ENCODE results near the gene TPP2.

Gene TPP2

DNA sequence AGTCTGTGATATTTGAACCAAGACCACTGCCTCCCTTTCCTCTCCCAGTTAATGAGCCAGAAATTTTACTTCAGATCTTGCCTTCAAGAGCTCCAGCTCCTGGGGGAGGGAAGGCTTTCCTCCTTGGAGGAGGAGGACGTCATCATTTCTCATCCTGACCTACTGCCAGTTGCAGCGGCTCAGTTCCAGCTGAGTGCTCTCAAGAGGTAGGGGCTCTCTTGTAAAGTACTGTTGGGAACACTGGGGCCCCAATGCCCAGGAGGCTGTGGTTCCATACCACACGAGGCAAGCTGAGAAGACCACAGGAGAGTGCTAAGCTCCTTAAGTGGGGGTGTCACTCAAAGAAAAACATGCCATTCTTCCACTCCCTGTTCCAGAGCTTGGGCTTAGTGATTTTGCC, 61.9 kb downstream of the TPP2 start:
- DNase-seq: no peak

- DNase-seq: no peak
Observed at GRCh38 chr13:102659168-102659713, 62.5 kb downstream of the TPP2 start.

- no peak for DNase-seq
Observed at GRCh38 chr13:102667023-102667422, 70.2 kb downstream of the TPP2 start.

GRCh38 chr13:102667911-102668310, 71.1 kb downstream of the TPP2 start:
- no peak for DNase-seq

DNA sequence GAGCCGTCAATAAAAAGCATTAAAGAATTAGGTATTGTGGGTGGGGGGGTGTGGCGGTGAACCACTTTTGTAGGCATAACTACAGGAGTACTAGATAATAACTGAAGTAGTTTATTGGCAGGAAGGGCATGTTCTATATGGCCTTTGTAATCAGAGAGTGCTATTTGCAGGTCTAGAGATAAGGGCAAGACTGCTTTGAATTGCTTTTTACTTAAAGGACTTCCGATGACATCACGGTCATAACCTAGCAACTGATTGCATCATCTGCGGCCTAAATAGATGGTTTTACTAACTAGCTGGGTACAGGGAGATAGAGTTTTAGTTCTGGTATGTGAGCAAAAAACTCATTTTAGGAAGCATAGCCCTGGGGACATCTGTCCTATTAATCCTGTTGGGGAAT, 73.3 kb downstream of the TPP2 start:
- no peak for DNase-seq

DNA sequence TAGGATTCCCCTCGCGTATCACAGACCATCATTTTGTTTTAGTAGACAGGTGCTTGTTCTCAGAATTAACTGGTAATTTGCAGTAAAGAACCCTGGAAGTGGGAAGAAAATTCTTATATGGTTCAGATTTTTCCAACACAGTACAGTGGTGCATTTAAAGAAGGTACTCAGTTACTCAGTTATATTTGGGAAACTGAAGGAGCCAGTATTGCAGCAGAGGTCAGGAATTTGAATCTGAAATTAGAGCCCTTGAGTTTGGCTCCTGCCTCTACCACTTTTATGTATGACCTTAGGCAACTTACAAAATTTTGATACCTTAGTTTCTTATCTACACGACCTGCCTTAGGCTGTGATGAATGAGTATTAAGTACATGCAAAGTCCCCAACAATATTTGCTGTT, 78.3 kb downstream of the TPP2 start:
- no peak for DNase-seq

DNA sequence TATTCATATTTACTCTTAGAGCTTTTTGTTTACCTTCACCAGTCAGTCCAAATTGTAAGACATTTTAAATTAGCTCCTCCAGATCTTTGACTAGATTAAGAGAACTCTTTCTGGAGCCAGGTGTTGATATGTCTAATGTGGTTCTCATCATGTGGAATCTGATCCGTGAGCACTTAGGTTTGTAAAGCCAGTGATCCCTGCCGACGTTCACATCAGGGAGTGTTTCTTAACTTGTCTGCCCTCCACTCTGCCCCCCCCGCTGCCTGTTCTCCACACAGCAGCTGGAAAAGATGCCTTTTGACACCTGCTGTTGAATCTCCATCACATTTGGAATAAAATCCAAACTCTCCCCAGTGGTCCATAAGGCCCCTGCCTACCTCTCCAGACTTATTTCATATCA, 80.3 kb downstream of the TPP2 start:
- DNase-seq: no peak

DNA sequence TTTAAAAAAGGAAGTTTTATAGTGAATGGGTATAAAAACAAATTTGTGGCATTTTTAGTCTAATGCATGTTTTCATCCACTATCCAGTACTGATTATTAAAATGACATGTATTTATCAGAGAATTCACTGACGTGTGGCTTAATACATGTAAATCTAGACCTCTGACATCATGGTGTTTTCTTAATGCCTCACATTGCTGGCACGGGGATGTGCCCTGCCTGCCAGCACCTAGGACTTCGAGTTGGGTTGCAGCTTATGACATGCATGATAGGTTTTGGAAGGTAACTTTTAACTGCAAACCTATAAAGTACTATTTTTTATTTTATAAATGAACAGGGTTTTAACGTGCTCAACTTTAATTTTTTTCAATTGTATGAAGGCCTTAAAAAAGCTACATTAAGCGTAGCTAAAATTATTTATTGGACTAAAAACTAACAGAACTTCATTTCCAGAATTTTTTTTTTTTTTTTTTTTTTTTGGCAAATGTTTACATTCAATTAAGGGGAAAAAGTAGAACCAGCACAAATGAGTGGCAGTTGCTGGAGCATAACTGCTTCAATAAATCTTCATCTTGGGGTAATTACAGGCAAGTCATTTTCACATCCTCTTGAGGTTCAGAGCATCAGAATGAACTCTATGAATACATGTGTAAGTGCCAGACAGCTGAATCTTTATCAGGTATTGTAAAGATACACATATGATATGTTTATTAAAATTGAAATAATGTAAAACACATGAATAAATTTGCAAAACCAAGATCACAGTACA, 81.7 kb downstream of the TPP2 start:
- DNase-seq: no peak

GRCh38 chr13:102679449-102680132, 82.8 kb downstream of the TPP2 start:
- no peak for DNase-seq

GRCh38 chr13:102680133-102680717, 83.4 kb downstream of the TPP2 start:
- DNase-seq: no peak

DNA sequence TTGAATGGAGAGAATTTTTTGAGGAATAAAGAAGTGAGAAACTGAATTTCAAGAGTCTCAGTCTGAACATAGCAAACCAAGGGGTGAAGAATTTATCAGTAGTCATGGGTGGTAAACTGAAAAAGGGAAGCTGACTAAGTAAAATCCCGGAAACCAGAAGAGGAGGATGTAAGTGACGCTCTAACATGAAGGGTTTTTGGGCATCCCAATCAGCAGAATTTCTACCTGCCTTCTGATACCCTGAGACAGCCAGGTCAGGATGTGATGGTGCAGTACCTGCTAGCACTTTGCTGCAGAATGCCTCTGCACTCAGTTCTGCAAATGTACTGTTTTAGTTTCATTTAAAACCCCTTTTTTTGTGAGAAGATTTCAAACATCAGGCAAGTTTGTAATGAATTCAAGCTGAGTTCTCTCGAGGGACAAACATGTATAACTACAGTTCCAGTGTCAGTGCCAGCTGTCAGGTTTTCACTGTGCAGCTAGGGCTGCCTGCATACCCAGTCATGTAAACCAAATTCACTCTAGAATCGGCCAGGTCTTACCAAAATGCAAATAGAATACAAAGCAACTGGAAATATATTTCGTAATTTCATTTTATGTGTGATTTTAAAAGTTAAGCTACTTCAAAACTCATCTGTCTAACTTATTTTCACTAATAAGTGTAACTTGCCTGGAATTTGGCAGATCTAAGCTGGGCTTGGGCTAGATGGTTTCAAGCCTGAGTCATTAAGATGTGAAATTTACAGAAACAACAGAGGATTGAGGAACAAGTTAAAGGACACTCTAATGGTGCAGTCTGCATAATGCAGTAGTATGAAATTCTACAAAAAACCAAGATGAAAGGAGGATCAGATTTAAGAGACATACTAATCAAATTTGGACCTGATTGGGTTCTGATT, 84.3 kb downstream of the TPP2 start:
- peak; percentile 16 for DNase-seq

- DNase-seq: no peak
Observed at GRCh38 chr13:102682211-102682610, 85.4 kb downstream of the TPP2 start.

DNA sequence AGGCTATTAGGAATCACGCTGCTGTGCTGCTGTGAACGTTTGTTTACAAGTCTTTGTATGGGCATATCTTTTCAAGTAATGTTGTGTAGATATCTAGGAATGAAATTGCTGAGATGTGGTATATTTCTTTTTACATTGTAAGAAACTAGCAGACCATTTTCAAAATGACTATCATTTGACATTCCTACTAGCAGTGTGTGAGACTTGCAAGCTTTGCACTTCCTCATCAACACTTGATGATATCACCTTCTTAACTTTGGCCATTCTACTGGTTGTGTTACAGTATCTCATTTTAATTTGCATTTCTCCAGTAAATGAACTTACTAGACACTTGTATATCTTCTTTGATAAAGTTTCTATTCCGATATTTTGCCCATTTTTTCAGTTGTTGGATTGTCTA, 85.9 kb downstream of the TPP2 start:
- no peak for DNase-seq

GRCh38 chr13:102683637-102684036, 86.9 kb downstream of the TPP2 start:
- DNase-seq: no peak

GRCh38 chr13:102686024-102686423, 89.2 kb downstream of the TPP2 start:
- no peak for DNase-seq

DNA sequence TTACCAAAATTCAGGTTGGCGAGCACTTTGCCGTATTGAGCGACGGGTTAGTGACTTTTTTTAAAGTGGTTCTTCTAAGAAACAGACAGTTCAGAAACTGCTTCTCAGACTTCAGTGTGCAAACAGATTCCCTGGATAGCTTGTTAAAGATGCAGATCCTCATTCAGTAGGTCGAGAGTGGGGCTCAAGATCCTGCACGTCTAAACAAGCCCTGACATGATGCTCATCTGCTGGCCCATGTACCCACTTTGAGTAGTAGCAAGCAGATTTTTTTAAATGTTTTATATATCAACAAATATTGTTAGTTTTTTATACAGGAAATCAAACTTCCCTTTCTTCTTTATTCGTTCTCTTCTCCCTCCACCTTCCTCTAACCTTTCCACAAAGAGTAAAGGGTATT, 90.7 kb downstream of the TPP2 start:
- no peak for DNase-seq

DNA sequence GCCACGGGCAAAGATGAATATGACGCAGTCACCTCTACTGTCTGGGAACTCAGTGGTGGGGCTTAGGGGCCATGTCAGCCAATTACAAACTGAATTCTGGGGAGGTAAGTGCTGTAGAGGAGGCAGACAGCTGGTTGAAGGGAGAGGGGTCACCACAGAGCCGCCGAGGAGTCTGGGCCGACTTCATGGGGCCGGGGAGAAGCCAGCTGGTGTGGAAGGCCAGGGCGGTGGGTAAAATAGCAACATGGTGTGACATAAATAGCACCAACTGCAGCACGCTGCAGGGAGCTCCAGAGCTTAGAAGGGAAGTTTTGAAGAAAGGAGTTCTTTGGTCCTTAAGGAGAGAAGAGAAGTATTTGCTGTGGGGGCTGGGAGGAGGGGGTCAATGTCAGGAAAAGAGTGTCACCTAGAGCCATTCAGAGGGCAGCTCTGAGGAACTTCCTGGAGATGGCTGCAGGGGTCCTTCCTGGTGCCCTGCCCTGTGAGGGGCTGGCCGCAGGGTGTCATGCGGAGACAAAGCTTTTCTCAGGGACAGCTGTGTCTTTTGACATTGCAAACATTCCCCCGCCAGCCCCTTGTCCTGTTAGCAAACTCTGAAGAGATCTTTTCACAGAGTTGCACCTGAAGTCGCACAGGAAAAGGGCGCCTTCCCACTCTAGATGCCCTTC, 91.7 kb downstream of the TPP2 start:
- no peak for DNase-seq

DNA sequence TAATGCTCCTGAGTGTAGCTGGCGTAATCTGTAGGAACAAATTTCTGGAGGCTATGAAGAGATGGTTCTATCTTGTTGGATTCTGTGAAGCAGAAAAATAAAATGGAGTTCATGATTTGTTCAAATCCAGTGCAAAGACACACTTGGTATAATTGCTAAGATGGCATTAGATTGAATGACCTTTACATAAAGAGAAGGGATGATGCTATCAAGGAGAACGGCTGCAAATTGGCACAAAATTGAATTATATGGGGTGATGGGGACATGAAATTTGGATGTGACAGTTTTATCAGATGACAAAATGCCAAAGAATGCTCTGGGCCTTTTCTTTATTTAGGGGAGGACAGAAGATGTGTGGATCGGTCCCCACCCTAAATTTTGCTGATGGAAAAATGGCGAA, 94.1 kb downstream of the TPP2 start:
- no peak for DNase-seq

- no peak for DNase-seq
Observed at GRCh38 chr13:102692491-102692826, 95.7 kb downstream of the TPP2 start.

GRCh38 chr13:102693250-102693649, 96.5 kb downstream of the TPP2 start:
- no peak for DNase-seq

DNA sequence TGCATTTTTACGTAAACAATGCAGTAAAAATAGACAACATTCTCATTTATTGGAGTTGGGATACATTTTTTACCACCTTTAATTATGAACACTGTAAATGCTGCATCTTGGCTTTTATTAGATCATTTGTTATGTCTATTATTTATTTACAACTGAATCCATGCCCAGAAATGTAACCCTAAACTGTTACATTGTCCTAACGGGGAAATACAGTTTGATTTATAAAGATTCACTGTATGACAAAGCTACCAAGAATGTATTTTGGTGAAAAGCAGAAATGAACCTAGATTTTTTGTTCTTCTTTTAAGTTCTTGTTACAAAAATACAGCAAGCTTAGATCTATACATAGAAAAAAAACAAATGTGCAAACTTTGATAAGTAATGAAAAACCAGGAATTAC, 97.0 kb downstream of the TPP2 start:
- DNase-seq: no peak

DNA sequence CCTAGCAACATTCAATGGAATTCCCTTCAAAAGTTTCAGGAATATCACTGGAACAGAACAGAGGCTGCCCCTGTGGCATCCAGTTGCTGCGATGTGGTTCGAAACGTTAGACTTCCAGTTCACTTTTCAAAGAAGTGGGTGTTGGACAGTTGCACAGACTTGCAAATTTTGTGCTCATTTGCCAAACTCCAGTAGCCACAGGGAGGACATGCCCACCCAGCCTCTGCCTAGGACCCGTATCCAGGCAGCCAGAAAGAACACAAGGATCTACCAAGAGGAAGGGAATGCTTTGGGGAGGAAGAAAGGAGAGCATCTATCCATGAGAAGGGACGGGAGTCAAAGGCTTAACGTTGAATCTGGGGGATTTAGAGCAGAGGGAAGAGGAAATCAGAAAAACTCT, 98.2 kb downstream of the TPP2 start, which contains the start of gene METTL21C:
Gene METTL21C (minus strand): TSS at position 108 of the 400 bp plus-strand sequence. CDS start 546 bp downstream, outside the sequence.
- no peak for DNase-seq

All from CD4-positive, alpha-beta T cell treated with Interleukin-6 for 4 hours (primary cell).